GM12878 (cell line): ENCODE measurements around the gene EDC4.

Experiments
- ATF3 ChIP-seq: IDR thresholded peaks from 2 replicates; pipeline ENCODE4 v1.6.1; 2011; ENCODE audit warnings: low read depth, mild to moderate bottlenecking, low read length, moderate library complexity, borderline replicate concordance; ENCODE audit errors: extremely low read depth
- BCL11A ChIP-seq: IDR thresholded peaks from 2 replicates; pipeline ENCODE4 v1.6.1; 2011; ENCODE audit warnings: low read depth, low read length
- CTCF ChIP-seq, 3 experiments: IDR thresholded peaks in 2 of 3; conservative IDR thresholded peaks in 1 of 3; 2 replicates each; pipeline ENCODE4 v1.5.1; 2011; ENCODE audit warnings: low read depth in 3 of 3, low read length in 3 of 3, mild to moderate bottlenecking in 3 of 3, control low read depth in 2 of 3, moderate library complexity in 2 of 3, inconsistent platforms in 1 of 3, mixed read lengths in 1 of 3; ENCODE audit not compliant: control insufficient read depth in 2 of 3, insufficient read depth in 1 of 3; ENCODE audit errors: extremely low read depth in 1 of 3
- E2F8 ChIP-seq: fragments of 450-650 bp; IDR thresholded peaks from 2 replicates; pipeline ENCODE4 v1.6.1; 2018; ENCODE audit warnings: mild to moderate bottlenecking, low read depth, moderate library complexity; ENCODE audit not compliant: partially characterized antibody
- EZH2 ChIP-seq: IDR thresholded peaks from 2 replicates; pipeline ENCODE4 v1.6.1; 2012; ENCODE audit warnings: low read depth, mild to moderate bottlenecking, control low read depth, inconsistent platforms, low read length, borderline replicate concordance; ENCODE audit not compliant: control insufficient read depth
- POLR2A ChIP-seq: IDR thresholded peaks from 2 replicates; pipeline ENCODE4 v1.6.1; 2011; ENCODE audit warnings: low read depth, mild to moderate bottlenecking, low read length
- POLR2AphosphoS5 ChIP-seq: IDR thresholded peaks from 2 replicates; pipeline ENCODE4 v1.6.1; 2011; ENCODE audit warnings: mild to moderate bottlenecking, low read length, inconsistent platforms
- ZBTB33 ChIP-seq: fragments of 450-650 bp; IDR thresholded peaks from 2 replicates; pipeline ENCODE4 v1.6.1; 2017; ENCODE audit warnings: mild to moderate bottlenecking

GRCh38 chr16:67879462-67879861 is 6.6 kb downstream of the EDC4 start:
- TF ChIP-seq POLR2AphosphoS5 (no peak), CTCF (IDR thresholded peaks at IDR 0.05 in 2 of 3, conservative IDR thresholded peaks at IDR 0.05 in 1 of 3; ENCODE audit: control insufficient read depth in 2 of 3, extremely low read depth in 1 of 3, insufficient read depth in 1 of 3, low read depth in 3 of 3, low read length in 3 of 3) (no peak), EZH2 (no peak), BCL11A (no peak), ZBTB33 (no peak), POLR2A (no peak; the same call in 1 of the 2 replicates), E2F8 (no peak), ATF3 (no peak)
